ENCODE data around the gene FARP1.
A peak's percentile ranks its signal among the peaks of the same experiment; 100 is the strongest.

FARP1 gene

DNA sequence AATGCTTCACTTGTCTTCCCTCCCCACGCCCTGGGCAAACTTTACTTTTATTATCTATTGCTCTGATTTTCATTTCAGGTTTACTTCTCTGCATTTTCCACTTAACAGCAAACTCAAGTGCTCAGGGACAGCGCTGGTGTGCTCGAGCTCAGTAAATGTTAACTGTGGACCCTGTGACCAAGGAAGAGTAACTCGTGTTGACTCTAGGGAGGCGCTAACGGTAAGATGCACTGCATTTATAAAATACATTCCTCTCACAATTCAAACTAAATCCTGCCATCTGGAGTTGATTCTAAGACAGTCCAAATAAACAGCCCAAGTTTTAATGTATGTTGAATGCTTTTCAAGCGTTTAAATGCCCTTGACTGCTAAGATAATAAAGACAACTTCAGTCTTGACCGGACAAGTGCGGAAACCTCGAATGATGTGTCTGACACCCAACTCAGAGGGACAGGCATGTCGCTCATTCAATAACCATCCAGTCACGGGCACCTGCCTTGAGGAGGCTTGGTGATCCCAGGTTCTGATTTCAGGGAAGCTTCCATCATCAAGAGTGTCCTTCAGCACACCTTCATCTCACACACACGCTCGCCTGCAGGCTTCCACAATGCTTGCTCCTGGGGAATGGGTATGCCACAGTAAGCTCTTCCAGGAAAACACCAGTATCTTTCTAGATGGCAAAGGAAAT is 340.9 kb downstream of the FARP1 start:
- H3K4me1 ChIP-seq (ENCODE audit: control insufficient read depth, insufficient read depth, low read length, unreplicated experiment), result peaks cover 40% of the 10 kb centered on the region
- H3K79me2 ChIP-seq (ENCODE audit: control insufficient read depth, insufficient read depth, low read length, unreplicated experiment), result peaks cover 72% of the 10 kb centered on the region
- H3K36me3 ChIP-seq (ENCODE audit: insufficient read depth, low read length), result no peaks in the 10 kb centered on the region
- H3K4me3 ChIP-seq (ENCODE audit: low read depth, low read length), result peak overlapping the region; percentile 56
- peak overlapping the region; percentile 98 for H3K27ac ChIP-seq (ENCODE audit: low read depth, low read length)
- H2AFZ ChIP-seq (ENCODE audit: low read length, unreplicated experiment), result no peak overlapping the region
- no peaks in the 10 kb centered on the region for H3K27me3 ChIP-seq (ENCODE audit: insufficient read depth, low read length)

DNA sequence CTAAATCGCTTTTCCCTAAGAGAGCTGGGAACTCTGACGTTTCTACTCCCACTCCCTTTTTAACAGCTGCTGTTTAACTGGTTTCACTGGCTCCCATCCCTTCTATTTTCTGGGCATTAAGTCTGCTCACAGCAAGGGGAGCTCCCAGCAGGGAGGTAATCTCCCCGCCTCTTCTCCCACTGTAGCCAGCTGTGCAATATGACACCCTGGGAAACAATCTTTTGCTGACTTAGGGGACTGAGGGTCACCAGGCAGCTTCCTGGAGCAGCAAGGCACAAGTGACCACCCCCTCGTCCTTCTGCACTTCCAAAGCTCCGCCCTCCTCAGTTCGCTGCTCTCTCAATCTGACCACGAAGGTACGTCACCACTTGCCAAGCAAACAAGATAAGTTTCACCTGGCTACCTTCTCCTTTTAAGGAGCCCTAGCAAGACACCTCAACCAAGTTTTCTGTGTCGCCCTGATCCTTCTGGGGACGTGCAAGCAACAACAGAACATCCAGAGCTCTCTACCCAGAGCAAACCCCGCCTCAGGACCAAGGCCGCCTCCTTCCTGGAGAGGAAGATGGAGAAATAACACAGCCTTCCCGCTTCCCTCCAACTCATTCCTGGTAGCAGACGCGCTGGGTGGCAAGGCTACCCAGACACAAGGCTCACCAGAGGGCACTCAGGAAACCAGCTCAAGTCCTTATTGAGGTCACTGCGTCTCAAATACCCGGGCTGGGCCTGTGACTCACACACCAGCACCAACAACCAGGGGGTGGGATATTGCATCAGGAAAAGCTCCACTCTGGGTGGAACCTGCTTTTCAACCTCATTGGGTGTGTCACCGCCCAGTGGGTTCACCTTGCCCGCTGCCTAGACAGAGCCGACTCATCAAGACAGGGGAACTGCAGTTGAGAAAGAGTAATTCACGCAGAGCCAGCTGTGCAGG is 341.7 kb downstream of the FARP1 start:
- peak overlapping the region; percentile 98 for H3K27ac ChIP-seq (ENCODE audit: low read depth, low read length)
- H3K27me3 ChIP-seq (ENCODE audit: insufficient read depth, low read length), result no peaks in the 10 kb centered on the region
- H3K79me2 ChIP-seq (ENCODE audit: control insufficient read depth, insufficient read depth, low read length, unreplicated experiment), result peaks cover 76% of the 10 kb centered on the region
- no peaks in the 10 kb centered on the region for H3K36me3 ChIP-seq (ENCODE audit: insufficient read depth, low read length)
- H2AFZ ChIP-seq (ENCODE audit: low read length, unreplicated experiment), result no peak overlapping the region
- H3K4me3 ChIP-seq (ENCODE audit: low read depth, low read length), result peak overlapping the region; percentile 56
- peaks cover 39% of the 10 kb centered on the region for H3K4me1 ChIP-seq (ENCODE audit: control insufficient read depth, insufficient read depth, low read length, unreplicated experiment)

DNA sequence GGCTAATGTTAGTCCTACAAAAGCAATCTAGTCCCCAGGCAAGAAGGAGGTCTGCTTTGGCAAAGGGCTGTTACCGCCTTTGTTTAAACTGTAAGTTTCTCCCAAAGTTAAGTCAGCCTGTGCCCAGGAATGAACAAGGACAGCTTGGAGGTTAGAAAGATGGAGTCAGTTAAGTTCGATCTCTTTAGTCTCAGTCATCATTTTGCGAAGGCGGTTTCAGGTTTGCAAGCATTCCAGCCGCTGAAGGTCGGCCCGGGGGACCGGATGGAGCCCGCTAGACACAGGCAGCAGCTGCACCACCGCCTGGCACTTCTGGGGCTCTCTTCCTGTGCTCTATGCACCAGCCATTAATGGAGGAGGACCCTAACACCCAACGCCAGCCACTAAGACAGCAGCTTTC is 342.7 kb downstream of the FARP1 start:
- no peaks in the 10 kb centered on the region for H3K27me3 ChIP-seq (ENCODE audit: insufficient read depth, low read length)
- no peak overlapping the region for H2AFZ ChIP-seq (ENCODE audit: low read length, unreplicated experiment)
- no peaks in the 10 kb centered on the region for H3K36me3 ChIP-seq (ENCODE audit: insufficient read depth, low read length)
- peaks cover 81% of the 10 kb centered on the region for H3K79me2 ChIP-seq (ENCODE audit: control insufficient read depth, insufficient read depth, low read length, unreplicated experiment)
- no peak overlapping the region for H3K4me3 ChIP-seq (ENCODE audit: low read depth, low read length)
- peak overlapping the region; percentile 98 for H3K27ac ChIP-seq (ENCODE audit: low read depth, low read length)
- H3K4me1 ChIP-seq (ENCODE audit: control insufficient read depth, insufficient read depth, low read length, unreplicated experiment), result peaks cover 36% of the 10 kb centered on the region

DNA sequence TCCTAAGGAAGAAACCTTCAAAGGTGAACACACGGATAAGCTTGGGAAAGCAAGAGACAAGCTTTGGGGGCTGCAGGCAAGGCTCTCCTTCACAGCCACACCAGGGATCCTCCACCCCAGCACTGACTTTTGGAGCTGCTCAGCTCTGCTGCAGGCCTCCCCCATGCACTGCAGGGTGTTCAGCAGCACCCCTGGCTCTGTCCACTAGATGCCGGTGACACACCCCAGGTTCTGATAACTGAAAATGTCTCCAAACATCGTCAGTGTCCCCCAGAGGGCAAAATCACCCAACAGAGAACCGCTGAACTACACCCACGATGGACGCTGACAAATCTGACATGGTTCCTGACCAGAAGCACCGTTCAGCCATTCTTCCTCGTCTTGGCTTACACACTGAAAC is 343.5 kb downstream of the FARP1 start:
- no peak overlapping the region for H2AFZ ChIP-seq (ENCODE audit: low read length, unreplicated experiment)
- H3K36me3 ChIP-seq (ENCODE audit: insufficient read depth, low read length), result no peaks in the 10 kb centered on the region
- no peak overlapping the region for H3K4me3 ChIP-seq (ENCODE audit: low read depth, low read length)
- peaks cover 81% of the 10 kb centered on the region for H3K79me2 ChIP-seq (ENCODE audit: control insufficient read depth, insufficient read depth, low read length, unreplicated experiment)
- H3K27me3 ChIP-seq (ENCODE audit: insufficient read depth, low read length), result no peaks in the 10 kb centered on the region
- H3K27ac ChIP-seq (ENCODE audit: low read depth, low read length), result no peak overlapping the region
- H3K4me1 ChIP-seq (ENCODE audit: control insufficient read depth, insufficient read depth, low read length, unreplicated experiment), result peaks cover 36% of the 10 kb centered on the region

DNA sequence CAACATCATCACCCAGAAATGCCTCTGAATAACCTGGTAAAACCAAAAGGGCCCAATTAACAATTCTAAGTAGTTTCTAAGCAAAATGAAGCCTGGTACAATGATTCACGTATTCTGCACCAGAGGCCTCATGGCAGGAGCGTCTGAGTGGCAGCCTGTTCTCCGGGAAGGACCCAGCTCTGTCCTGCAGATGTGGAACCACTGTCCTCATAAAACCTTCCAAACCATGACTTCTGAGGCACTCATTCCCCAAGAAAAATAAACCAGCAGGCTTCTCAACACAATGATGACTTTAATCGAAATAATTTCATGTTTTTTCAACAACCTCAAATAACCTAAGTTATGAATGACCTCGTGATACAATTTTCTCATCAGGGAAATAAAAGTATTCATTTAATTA is 344.1 kb downstream of the FARP1 start:
- no peak overlapping the region for H3K27ac ChIP-seq (ENCODE audit: low read depth, low read length)
- H3K4me3 ChIP-seq (ENCODE audit: low read depth, low read length), result no peak overlapping the region
- H3K27me3 ChIP-seq (ENCODE audit: insufficient read depth, low read length), result no peaks in the 10 kb centered on the region
- H3K36me3 ChIP-seq (ENCODE audit: insufficient read depth, low read length), result no peaks in the 10 kb centered on the region
- peaks cover 79% of the 10 kb centered on the region for H3K79me2 ChIP-seq (ENCODE audit: control insufficient read depth, insufficient read depth, low read length, unreplicated experiment)
- H2AFZ ChIP-seq (ENCODE audit: low read length, unreplicated experiment), result no peak overlapping the region
- H3K4me1 ChIP-seq (ENCODE audit: control insufficient read depth, insufficient read depth, low read length, unreplicated experiment), result peaks cover 35% of the 10 kb centered on the region

DNA sequence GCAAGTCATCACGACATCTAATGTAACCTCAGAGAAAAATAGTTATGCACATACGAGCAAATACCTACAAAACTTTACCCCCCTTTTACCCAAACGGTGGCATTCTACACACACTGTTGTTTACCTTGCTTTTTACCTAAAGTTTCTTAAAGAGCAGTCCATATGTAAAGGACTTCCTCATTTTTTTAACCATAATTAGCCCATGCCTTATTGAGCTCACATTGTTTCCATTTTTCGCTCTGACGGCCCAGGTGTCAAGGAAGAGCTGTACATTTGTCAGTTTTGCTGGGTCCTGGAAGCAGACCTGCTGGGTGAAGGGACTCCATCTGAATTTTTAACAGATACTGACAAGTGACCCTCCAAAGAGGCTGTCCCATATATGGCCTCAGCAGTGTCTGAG is 344.6 kb downstream of the FARP1 start:
- Histone ChIP-seq H3K36me3 (ENCODE audit: insufficient read depth, low read length) (no peaks in the 10 kb centered on the region), H3K27ac (ENCODE audit: low read depth, low read length) (no peak overlapping the region), H2AFZ (ENCODE audit: low read length, unreplicated experiment) (no peak overlapping the region), H3K4me3 (ENCODE audit: low read depth, low read length) (no peak overlapping the region), H3K4me1 (ENCODE audit: control insufficient read depth, insufficient read depth, low read length, unreplicated experiment) (peaks cover 30% of the 10 kb centered on the region), H3K27me3 (ENCODE audit: insufficient read depth, low read length) (no peaks in the 10 kb centered on the region), H3K79me2 (ENCODE audit: control insufficient read depth, insufficient read depth, low read length, unreplicated experiment) (peaks cover 79% of the 10 kb centered on the region)

DNA sequence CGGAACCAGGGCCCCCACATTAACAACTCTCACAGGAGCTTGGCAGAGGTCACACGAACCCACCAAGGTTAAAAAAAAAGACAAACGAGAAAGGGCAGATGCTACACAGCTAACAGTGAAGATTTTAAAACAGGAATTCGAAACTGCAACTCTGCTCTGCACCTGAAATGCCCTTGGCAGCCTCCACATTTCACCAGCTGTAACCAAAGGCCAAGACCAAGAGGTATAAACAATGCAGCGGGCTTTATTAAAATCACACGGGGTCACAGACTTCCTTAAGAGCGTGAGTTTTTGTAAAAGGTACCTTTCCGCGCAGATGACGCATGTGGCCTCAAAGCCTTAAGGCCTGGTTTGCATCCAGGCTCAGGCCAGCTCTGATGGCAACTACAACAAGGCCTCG is 345.8 kb downstream of the FARP1 start:
- Histone ChIP-seq H3K36me3 (ENCODE audit: insufficient read depth, low read length) (no peaks in the 10 kb centered on the region), H3K27me3 (ENCODE audit: insufficient read depth, low read length) (no peaks in the 10 kb centered on the region), H3K79me2 (ENCODE audit: control insufficient read depth, insufficient read depth, low read length, unreplicated experiment) (peaks cover 79% of the 10 kb centered on the region), H3K27ac (ENCODE audit: low read depth, low read length) (no peak overlapping the region), H2AFZ (ENCODE audit: low read length, unreplicated experiment) (no peak overlapping the region), H3K4me3 (ENCODE audit: low read depth, low read length) (no peak overlapping the region), H3K4me1 (ENCODE audit: control insufficient read depth, insufficient read depth, low read length, unreplicated experiment) (peaks cover 19% of the 10 kb centered on the region)

DNA sequence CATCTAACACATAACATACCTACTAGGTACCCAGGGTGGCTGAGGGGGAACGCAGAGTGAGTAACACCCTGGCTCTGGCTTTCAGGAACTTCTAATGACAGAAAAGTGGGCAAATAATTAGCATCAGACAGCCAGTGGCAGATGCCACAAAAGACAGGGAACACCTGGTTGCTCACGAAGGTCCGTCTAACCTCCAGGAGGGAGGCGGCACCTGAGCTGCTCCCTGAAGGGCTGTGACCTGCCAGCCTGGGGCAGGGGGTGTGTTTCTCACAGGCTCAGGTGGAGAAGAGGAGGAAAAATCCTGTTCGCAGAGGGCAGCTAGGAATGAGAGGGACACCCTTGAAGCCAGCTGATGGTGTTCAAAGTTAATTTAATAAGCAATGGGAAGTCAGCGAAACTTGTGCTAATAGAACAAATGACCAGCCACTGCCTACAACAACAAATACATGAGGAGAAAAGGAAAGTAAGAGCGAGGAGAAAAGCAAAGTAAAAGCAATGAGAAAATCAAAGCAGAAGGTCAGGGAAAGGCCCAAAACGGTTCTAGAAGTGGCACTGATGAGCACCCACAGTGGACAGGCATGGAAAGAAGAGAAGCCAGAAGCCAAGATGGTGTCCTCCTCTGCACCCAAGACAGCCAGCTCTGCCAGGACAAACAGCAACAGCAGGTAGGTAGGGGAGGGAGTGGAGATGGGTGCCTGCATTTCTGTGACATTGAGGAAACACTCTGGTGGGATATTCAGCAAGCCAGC is 346.7 kb downstream of the FARP1 start:
- H2AFZ ChIP-seq (ENCODE audit: low read length, unreplicated experiment), result no peak overlapping the region

DNA sequence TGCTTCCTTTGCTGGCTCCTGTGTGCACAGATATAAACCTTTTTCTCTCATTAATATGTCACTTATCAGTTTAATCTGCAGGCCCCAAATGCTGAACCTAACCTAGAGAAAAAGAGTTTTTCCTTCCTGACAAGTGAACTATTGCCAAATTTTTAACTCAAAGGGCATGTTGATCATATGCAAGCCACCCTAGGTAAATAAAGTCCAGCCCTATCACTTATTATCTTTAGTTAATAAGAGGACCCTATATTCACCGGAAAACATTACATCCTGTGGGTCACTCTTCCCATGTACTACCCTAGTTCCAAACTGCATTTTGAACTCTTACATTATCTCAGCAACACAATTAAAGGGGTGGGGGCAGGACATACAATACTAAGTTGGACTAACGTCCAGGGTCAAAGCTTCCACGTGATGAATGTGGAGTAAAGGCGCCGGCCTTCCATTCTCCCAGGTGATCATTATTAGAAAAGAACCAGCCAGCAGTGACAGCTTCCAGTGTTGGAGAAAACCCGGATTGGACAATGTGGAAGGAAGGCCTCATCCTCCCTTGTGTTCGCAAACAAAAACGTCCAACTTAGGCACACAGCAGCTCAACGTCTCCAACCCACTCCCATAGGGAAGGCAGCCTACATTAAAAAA is 347.4 kb downstream of the FARP1 start:
- H3K4me1 ChIP-seq (ENCODE audit: control insufficient read depth, insufficient read depth, low read length, unreplicated experiment), result peaks cover 5% of the 10 kb centered on the region
- H3K27me3 ChIP-seq (ENCODE audit: insufficient read depth, low read length), result no peaks in the 10 kb centered on the region
- no peak overlapping the region for H3K4me3 ChIP-seq (ENCODE audit: low read depth, low read length)
- peaks cover 80% of the 10 kb centered on the region for H3K79me2 ChIP-seq (ENCODE audit: control insufficient read depth, insufficient read depth, low read length, unreplicated experiment)
- no peak overlapping the region for H2AFZ ChIP-seq (ENCODE audit: low read length, unreplicated experiment)
- no peak overlapping the region for H3K27ac ChIP-seq (ENCODE audit: low read depth, low read length)
- H3K36me3 ChIP-seq (ENCODE audit: insufficient read depth, low read length), result no peaks in the 10 kb centered on the region

More for the DNA sequence above, 346.7 kb downstream of the FARP1 start:
- Histone ChIP-seq H3K4me1 (ENCODE audit: control insufficient read depth, insufficient read depth, low read length, unreplicated experiment) (peaks cover 10% of the 10 kb centered on the region), H3K27ac (ENCODE audit: low read depth, low read length) (no peak overlapping the region), H3K79me2 (ENCODE audit: control insufficient read depth, insufficient read depth, low read length, unreplicated experiment) (peaks cover 74% of the 10 kb centered on the region), H3K36me3 (ENCODE audit: insufficient read depth, low read length) (no peaks in the 10 kb centered on the region), H3K27me3 (ENCODE audit: insufficient read depth, low read length) (no peaks in the 10 kb centered on the region), H3K4me3 (ENCODE audit: low read depth, low read length) (no peak overlapping the region)

DNA sequence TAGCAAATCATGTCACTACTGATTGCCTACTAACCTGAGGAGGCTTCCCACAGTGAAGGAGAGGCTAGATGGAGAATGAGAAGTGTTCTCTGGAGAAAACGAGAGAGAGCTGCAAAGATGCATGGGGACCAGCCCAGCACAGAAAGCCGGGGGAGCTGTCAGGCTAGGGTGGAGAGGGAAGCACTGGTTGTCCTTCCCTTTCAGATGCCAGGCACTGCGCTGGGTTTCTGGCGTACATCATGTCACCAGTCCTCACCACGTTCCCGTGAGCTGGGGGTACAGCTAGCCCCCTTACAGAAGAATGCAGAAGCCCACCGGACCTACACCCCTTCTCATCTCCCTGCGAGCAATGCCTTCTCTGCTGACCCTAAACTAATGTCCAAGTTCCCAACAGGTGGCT is 348.0 kb downstream of the FARP1 start:
- no peak overlapping the region for H2AFZ ChIP-seq (ENCODE audit: low read length, unreplicated experiment)
- peaks cover 77% of the 10 kb centered on the region for H3K79me2 ChIP-seq (ENCODE audit: control insufficient read depth, insufficient read depth, low read length, unreplicated experiment)
- H3K4me3 ChIP-seq (ENCODE audit: low read depth, low read length), result no peak overlapping the region
- H3K36me3 ChIP-seq (ENCODE audit: insufficient read depth, low read length), result no peaks in the 10 kb centered on the region
- H3K27me3 ChIP-seq (ENCODE audit: insufficient read depth, low read length), result no peaks in the 10 kb centered on the region
- peaks cover 5% of the 10 kb centered on the region for H3K4me1 ChIP-seq (ENCODE audit: control insufficient read depth, insufficient read depth, low read length, unreplicated experiment)
- H3K27ac ChIP-seq (ENCODE audit: low read depth, low read length), result no peak overlapping the region

Data from ACC112 (cell line).